ENCODE data around the gene ERCC1. TPM values are rescaled to one million over a fixed set of nuclear protein-coding genes. Genes with fewer than 3 reads are reported as not detected.

ERCC1 gene
- total RNA-seq, 1 experiment from 2014 or later, result 62.4 TPM

- Histone ChIP-seq H3K9me3 (ENCODE audit: control insufficient read depth, low read depth, low read length) (no peaks in the 10 kb centered on the region), H3K4ac (ENCODE audit: low read depth, low read length) (no peak overlapping the region), H3T11ph (ENCODE audit: low read length) (no peak overlapping the region), H3K9ac (ENCODE audit: extremely low read depth, insufficient read length, low read length) (no peak overlapping the region), H4K91ac (ENCODE audit: insufficient read length, low read depth, low read length) (no peak overlapping the region), H3K23me2 (ENCODE audit: insufficient read length, low read depth, low read length, poor library complexity, severe bottlenecking) (no peaks in the 10 kb centered on the region), H3K23ac (ENCODE audit: insufficient read length, low read depth, low read length) (no peak overlapping the region), H2AFZ (ENCODE audit: low read length) (no peak overlapping the region), H3K18ac (ENCODE audit: insufficient read length, low read depth, low read length) (no peak overlapping the region), H2AK5ac (ENCODE audit: insufficient read length, low read length) (no peak overlapping the region), H4K20me1 (ENCODE audit: control insufficient read depth, insufficient read depth, insufficient read length) (no peaks in the 10 kb centered on the region), H2BK5ac (ENCODE audit: insufficient read length, low read length) (no peak overlapping the region), H3K56ac (ENCODE audit: insufficient read length, low read depth, low read length) (no peak overlapping the region), H2BK120ac (ENCODE audit: low read depth, low read length, poor library complexity, severe bottlenecking) (no peak overlapping the region), H3K14ac (ENCODE audit: insufficient read depth, low read length) (no peak overlapping the region), H3K27ac (ENCODE audit: insufficient read length, low read depth, low read length) (no peak overlapping the region), H2BK15ac (ENCODE audit: low read depth, low read length) (no peak overlapping the region), H4K5ac (ENCODE audit: insufficient read length, low read depth, low read length) (no peak overlapping the region), H4K8ac (replicated peaks; ENCODE audit: insufficient read length, low read depth, low read length) (no peak overlapping the region), H3K79me1 (ENCODE audit: insufficient read depth, low read depth, low read length, poor library complexity, severe bottlenecking) (no peaks in the 10 kb centered on the region), H3K4me2 (ENCODE audit: insufficient read depth, insufficient read length, low read length) (no peak overlapping the region), H2BK20ac (ENCODE audit: low read depth, low read length, poor library complexity, severe bottlenecking) (no peak overlapping the region), H3K79me2 (ENCODE audit: insufficient read depth, low read length) (no peaks in the 10 kb centered on the region), H3K27me3 (ENCODE audit: insufficient read depth, low read length) (no peaks in the 10 kb centered on the region), H3K4me1 (ENCODE audit: insufficient read depth, low read length) (no peaks in the 10 kb centered on the region), H2BK12ac (ENCODE audit: insufficient read length, low read depth, low read length) (no peak overlapping the region)
- TF ChIP-seq CTCF (conservative IDR thresholded peaks at IDR 0.05), result no peak
- DNase-seq, result peak; percentile 55
- Mint-ChIP-seq H3K27ac (peak overlapping the region in 2 of 3 experiments; percentile 66 to 91; a peak in 3 of 7 replicates), H3K36me3 (ENCODE audit: insufficient read depth in 1 of 3, low read depth in 3 of 3) (peaks cover 0 to 13% (median 0%) of the 10 kb centered on the region in 3 experiments; a peak in 3 of 7 replicates), H3K4me3 (no peak overlapping the region), H3K27me3 (ENCODE audit: low read depth) (peaks cover 3% of the 10 kb centered on the region), H3K4me1 (peaks cover 4 to 11% of the 10 kb centered on the region in 2 experiments), H3K9me3 (no peaks in the 10 kb centered on the region)
- WGBS (ENCODE audit: extremely low coverage, insufficient read length, low lambda C conversion rate), result no CpG with 5 or more reads among the region's 3 CpGs
These were observed 32.4 kb downstream of the ERCC1 start for GRCh38 chr19:45391346-45391745.

Data from H9 (cell line).